Ramos (cell line): ENCODE measurements around the gene HOXA13.

ENCODE experiments used
- in situ Hi-C: fragments of 300-500 bp; cut with MboI; formaldehyde crosslinking; loops from one replicate; pipeline ENCODE4 v1.14.3; 2022; ENCODE audit warnings: low sequenced_read_pairs; ENCODE audit not compliant: unreplicated experiment

HOXA13 gene

GRCh38 chr7:27164045-27164366, 35.9 kb downstream of the HOXA13 start:
- in situ Hi-C loops: loop anchor here (25.0 kb wide), 2 partner anchors 1102 to 1277 kb away; no protein-coding TSS in a partner anchor

GRCh38 chr7:27163288-27164044, 36.4 kb downstream of the HOXA13 start:
- in situ Hi-C loops: loop anchor here (25.0 kb wide), 2 partner anchors 1101 to 1276 kb away; no protein-coding TSS in a partner anchor

- in situ Hi-C loops: loop anchor here (25.0 kb wide), 2 partner anchors 1100 to 1275 kb away; no protein-coding TSS in a partner anchor
These were observed 37.2 kb downstream of the HOXA13 start for GRCh38 chr7:27162561-27163287.

DNA sequence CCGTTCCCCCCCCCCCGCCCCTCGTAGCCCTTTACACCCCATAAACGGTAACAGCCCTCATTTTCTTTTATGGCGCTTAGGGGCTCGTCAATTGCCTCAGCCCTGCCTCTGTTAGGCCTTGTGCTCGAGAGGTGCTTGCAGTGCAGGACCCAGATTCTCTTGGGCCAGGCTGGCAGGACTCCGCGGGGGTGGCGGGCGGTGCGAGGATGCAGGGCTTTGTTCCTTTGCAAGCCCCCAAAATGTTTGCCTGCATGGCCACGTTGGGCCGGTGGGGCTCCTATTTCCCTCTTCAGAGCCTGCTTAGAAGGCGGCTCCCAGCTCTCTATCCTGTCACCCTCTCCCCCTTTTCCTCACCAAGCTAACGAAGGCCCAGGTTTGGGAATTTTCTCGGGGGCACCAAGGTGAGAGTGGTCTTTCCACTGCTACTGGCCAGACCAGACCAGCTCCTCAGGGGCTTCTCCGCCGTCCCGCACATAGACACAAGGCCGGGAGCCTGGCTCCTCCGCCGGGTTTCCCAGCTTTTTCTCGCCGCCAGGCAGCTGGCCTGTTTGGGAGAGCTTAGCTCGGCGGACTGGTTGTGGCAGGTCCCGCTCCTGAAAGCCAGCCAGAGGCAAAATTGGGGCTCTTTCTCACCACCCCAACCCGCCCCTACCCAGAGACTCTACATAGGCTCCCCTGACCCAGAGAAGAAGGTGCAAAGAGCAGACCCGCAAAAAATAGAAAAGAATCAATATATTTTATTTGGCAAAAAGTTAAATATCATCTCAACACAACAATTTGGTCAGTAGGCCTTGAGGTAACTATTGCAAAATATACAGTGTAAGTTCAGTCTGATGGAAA, 38.0 kb downstream of the HOXA13 start:
- in situ Hi-C loops: loop anchor here (25.0 kb wide), 2 partner anchors 1100 to 1275 kb away; no protein-coding TSS in a partner anchor

- in situ Hi-C loops: loop anchor here (25.0 kb wide), 2 partner anchors 1099 to 1274 kb away; no protein-coding TSS in a partner anchor
These were observed 38.6 kb downstream of the HOXA13 start for GRCh38 chr7:27161214-27161720.

GRCh38 chr7:27160546-27161213, 39.2 kb downstream of the HOXA13 start:
- in situ Hi-C loops: loop anchor here (25.0 kb wide), 2 partner anchors 1098 to 1273 kb away; no protein-coding TSS in a partner anchor

- in situ Hi-C loops: loop anchor here (25.0 kb wide), 2 partner anchors 1098 to 1273 kb away; no protein-coding TSS in a partner anchor
These were observed 39.7 kb downstream of the HOXA13 start for GRCh38 chr7:27160145-27160545.

- in situ Hi-C loops: loop anchor here (10.0 to 25.0 kb wide), 4 partner anchors 485 to 1272 kb away; no protein-coding TSS in a partner anchor
These were observed 40.4 kb downstream of the HOXA13 start for GRCh38 chr7:27159266-27160144.

GRCh38 chr7:27158436-27159265, 41.2 kb downstream of the HOXA13 start:
- in situ Hi-C loops: loop anchor here (10.0 to 25.0 kb wide), 4 partner anchors 484 to 1271 kb away; no protein-coding TSS in a partner anchor

DNA sequence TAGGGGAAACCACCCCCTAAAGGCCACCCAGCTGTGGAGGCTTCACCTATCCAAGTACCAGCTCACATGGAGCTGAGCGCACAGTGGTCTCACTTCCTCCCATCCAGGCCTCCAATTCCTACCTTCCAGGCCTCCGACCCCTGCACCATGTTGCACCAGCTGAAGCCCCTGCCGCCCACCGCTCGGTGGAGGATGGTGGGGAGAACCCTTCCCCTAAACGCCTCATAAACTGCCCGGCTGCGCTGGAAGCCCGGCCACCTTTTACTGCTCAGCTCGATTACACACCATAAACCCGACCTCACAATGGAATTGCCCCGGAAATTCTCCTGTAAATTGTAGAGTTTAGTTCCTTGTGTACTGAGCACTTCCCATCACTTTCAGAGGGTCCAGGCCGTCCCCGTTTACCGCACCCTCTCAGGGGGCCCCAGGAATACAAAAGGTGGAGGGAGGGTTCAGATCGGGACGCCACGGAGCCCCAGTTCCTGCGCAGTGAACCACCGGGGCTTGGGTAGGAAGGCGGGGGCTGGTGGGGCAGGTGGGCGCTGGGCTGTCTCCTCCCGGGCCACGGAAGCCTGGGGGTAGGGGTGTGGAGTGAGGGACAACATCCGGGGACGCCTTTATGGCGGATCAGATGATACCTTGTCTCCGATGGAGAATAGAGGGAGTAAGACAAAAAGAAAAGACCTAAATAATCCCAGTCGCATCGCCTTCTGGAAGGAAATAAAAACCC, 42.0 kb downstream of the HOXA13 start:
- in situ Hi-C loops: loop anchor here (10.0 to 25.0 kb wide), 4 partner anchors 483 to 1271 kb away; no protein-coding TSS in a partner anchor

- in situ Hi-C loops: loop anchor here (10.0 to 25.0 kb wide), 4 partner anchors 482 to 1270 kb away; no protein-coding TSS in a partner anchor
These were observed 42.8 kb downstream of the HOXA13 start for GRCh38 chr7:27156916-27157701.

DNA sequence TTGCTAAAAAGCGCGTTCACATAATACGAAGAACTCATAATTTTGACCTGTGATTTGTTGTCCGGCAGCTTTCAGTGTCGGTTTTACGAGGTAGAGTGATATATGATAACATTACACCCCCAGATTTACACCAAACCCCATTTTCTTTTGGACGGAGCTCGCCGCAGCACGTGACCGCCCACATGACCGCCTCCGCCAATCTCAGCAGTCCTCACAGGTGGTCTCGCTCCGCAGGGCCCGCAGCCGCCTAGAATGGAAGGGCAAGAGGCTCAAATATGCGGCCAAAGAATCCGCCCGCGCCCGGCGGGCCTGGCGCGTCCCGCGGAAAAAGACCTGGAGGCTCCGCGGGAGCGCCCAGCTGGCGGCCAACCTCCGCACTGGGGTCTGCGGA, 43.4 kb downstream of the HOXA13 start, which contains the start of gene HOXA7:
HOXA7 (minus strand) TSS at position 168 of the 391 bp plus-strand sequence; CDS start at position 38, 130 bp downstream.
- in situ Hi-C loops: loop anchor here (10.0 to 25.0 kb wide), 4 partner anchors 482 to 1269 kb away; no protein-coding TSS in a partner anchor

DNA sequence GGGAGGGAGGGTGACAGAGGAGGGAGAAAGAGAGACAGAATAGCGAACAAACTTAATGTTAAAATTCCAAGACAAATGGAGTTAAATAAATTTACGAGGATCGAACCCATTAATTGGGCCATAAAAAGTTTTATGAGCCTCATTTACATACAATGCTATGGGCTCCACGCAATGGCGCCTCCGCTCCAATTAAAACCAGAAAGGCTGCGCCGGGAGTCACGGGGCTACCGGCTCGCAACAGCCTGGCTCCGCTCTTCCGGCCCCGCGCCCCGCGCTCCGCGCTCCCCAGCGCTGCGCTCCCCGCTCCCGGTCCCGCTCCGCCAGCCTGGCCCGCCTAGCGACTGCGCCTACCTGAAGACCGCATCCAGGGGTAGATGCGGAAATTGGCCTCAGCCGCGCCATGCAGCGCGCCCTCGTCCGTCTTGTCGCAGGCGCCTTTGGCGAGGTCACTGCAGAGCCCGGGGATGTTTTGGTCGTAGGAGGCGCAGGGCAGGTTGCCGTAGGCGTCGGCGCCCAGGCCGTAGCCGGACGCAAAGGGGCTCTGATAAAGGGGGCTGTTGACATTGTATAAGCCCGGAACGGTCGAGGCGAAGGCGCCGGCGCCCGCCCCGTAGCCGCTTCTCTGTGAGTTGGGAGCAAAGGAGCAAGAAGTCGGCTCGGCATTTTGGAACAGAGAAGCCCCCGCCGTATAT, 43.9 kb downstream of the HOXA13 start:
- in situ Hi-C loops: loop anchor here (10.0 to 25.0 kb wide), 4 partner anchors 481 to 1269 kb away; no protein-coding TSS in a partner anchor

DNA sequence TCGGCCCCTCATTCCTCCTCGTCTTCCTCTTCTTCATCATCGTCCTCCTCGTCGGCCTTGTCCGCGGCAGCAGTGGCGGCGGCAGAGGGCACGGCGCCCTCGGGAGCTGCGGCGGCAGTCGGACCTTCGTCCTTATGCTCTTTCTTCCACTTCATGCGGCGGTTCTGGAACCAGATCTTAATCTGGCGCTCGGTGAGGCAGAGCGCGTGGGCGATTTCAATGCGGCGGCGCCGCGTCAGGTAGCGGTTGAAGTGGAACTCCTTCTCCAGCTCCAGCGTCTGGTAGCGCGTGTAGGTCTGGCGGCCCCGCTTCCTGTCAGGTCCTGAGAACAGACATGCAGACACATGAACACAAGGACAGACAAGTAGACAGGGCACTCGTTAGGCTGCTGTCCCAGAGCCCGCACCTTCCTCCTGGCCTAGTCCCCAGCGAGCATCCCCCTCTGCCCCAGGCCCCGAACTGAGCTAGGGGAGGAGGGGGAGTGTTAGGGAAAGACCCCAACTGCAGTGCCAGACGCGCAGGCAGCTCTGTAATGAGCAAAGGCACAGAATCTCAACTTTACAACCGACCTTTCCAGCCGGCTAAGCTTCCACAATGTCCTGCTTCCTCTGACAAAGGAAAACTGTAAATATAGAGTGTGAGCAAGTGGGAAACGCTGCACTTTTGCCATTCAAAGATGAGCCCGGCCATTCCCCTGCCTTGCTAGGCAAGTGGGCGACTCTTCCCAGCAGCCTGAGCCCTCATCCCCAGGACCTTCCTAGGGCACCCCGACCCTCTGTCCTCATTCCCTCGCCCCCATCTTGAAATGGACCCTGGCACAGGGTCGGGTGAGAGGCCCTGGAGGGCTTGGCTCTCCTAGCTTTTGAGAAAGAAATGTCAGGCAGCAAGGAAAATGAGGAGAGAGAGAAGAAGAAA, 44.7 kb downstream of the HOXA13 start:
- in situ Hi-C loops: loop anchor here (10.0 to 25.0 kb wide), 4 partner anchors 480 to 1268 kb away; no protein-coding TSS in a partner anchor
